Neuron (in vitro differentiated cells): ENCODE measurements around the gene TOB1.
"Not testable (repeated sequence)": the region's sequence is repeated elsewhere in the genome, so short reads cannot be mapped to it uniquely, and the experiment has no call there.

Source experiments
- H2AFZ ChIP-seq: one replicate; pipeline ENCODE4 v1.6.1; 2013; ENCODE audit warnings: low read depth, mild to moderate bottlenecking, inconsistent platforms, low read length, moderate library complexity
- H3K27me3 ChIP-seq: one replicate; pipeline ENCODE4 v1.6.1; 2013; ENCODE audit warnings: low read length; ENCODE audit not compliant: insufficient read depth
- H3K36me3 ChIP-seq: one replicate; pipeline ENCODE4 v1.6.1; 2013; ENCODE audit warnings: low read length; ENCODE audit not compliant: insufficient read depth
- H3K4me1 ChIP-seq: one replicate; pipeline ENCODE4 v1.6.1; 2013; ENCODE audit warnings: low read length; ENCODE audit not compliant: insufficient read depth
- H3K4me3 ChIP-seq: 2 replicates; pipeline ENCODE4 v1.5.1; 2013; ENCODE audit warnings: mild to moderate bottlenecking, low read length, moderate library complexity
- H3K9me3 ChIP-seq: one replicate; pipeline ENCODE4 v1.6.1; 2013; ENCODE audit warnings: low read length

TOB1 gene

DNA sequence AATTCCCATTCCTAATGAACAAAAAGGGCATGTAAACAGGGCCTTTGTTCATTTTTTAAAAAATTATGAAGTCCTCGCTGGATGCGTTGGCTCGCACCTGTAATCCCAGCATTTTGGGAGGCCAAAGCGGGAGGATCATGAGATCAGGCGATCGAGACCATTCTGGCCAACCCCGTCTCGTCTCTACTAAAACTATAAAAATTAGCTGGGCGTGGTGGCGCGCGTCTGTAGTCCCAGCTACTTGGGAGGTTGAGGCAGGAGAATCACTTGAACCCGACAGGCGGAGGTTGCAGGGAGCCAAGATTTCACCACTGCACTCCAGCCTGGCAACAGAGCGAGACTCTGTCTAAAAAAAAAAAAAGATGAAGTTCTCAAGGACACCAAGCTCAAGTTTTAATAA lies 6.4 kb downstream of the TOB1 start:
- not testable (repeated sequence) for H2AFZ ChIP-seq, H3K27me3 ChIP-seq, H3K9me3 ChIP-seq, H3K4me3 ChIP-seq
- Histone ChIP-seq H3K4me1 (peaks cover 17% of the 10 kb centered on the region), H3K36me3 (peaks cover 25% of the 10 kb centered on the region)

DNA sequence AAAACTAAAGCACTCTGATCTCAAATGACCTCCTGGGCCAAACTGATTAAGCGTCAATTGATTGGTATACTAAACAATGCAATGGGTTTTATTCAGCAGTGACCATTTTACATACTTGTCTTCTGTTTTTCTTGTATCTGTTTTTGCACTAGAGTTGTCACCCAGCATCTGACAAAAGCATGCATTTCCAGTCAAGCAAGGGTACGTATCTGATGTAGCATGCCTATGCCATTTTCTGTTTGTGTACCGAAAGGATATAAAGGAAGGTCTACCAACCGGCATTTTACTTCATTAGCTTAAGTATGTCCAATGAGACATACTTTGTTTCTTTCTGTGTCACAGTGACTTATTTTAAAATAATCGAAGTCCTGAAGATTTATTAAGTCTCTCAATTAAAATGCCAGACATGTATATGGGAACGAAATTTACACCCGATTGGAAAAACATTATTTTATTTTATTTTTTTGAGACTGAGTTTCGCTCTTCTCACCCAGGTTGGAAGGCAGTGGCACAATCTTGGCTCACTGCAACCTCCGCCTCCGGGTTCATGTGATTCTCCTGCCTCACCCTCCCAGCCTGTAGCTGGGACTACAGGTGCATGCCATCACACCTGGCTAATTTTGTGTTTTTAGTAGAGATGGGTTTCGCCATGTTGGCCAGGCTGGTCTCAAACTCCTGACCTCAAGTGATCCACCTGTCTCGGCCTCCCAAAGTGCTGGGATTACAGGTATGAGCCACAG lies 7.5 kb downstream of the TOB1 start:
- no peaks in the 10 kb centered on the region for H3K9me3 ChIP-seq
- H3K4me3 ChIP-seq = no peak overlapping the region
- H2AFZ ChIP-seq = no peak overlapping the region
- no peaks in the 10 kb centered on the region for H3K27me3 ChIP-seq
- peaks cover 11% of the 10 kb centered on the region for H3K4me1 ChIP-seq
- H3K36me3 ChIP-seq = peaks cover 23% of the 10 kb centered on the region

DNA sequence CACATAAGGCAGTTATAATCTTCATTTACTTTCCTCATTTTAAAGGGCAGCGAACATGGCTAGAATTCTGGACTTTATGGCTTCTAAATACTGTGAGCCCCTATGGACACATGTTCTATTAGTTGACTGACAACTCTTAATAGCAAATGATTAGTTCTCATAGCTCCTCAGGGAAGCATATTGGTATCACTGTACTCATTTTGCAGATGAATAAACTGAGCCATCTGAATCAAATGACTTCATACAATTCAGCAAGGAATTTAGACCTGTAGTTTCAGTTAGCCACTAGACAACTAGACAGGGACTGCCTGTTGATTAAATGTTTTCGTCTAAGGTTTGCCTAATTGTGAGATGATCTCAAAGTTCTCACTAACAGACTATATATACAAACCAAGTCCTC lies 9.7 kb downstream of the TOB1 start:
- peaks cover 2% of the 10 kb centered on the region for H3K36me3 ChIP-seq
- no peaks in the 10 kb centered on the region for H3K27me3 ChIP-seq
- H3K9me3 ChIP-seq = no peaks in the 10 kb centered on the region
- H3K4me1 ChIP-seq = peaks cover 4% of the 10 kb centered on the region
- no peak overlapping the region for H3K4me3 ChIP-seq
- H2AFZ ChIP-seq = no peak overlapping the region

DNA sequence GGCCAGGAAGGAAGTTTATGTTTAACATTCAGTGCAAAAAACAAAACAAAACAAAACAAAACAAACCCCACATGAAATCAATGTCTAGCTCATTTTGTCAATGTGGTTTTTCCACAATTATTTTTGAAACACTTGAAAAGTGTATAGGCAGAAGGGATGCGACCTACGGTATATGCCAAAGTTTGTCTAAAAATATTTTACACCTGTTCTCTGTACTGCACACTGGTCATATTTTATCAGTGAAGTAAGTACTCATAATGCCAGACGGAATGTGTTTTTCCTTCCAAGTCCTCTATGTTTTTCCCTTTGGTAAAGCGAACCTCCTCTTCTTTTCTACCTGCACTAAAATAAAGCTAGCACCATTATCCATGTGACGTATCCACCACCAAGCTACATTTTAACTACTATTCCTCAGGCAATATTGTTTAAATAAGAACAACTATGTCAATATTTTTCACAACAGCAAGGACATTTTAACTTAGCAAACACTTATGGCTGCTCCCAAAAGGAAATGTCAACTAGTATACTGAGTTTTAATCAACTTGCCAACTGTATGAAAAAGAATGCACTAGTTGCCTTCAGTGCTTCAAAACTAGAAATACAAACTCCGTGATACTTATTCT lies 10.3 kb downstream of the TOB1 start:
- Histone ChIP-seq H3K27me3 (no peaks in the 10 kb centered on the region), H3K9me3 (no peaks in the 10 kb centered on the region), H3K4me1 (peaks cover 4% of the 10 kb centered on the region), H2AFZ (no peak overlapping the region), H3K4me3 (no peak overlapping the region), H3K36me3 (no peaks in the 10 kb centered on the region)

DNA sequence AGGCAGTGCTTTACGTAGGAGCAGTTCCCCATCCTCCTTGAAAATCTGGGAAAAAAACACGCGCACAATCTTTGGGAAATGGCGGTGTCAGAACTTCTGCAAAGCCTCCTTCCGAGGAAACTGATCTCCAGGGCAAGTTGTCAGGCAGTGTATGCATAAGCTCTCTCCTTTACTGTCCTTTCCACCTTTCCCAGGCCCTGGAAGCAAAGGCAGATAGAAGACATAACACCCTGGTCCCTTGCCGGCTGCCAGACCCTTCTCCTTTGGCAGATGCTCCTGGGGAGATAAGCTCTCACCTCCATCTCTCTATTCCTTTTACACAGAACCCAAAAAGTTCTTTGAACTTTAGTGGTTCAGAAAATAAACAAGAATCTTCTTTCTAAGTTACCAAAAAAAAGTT lies 12.4 kb downstream of the TOB1 start:
- Histone ChIP-seq H3K9me3 (no peaks in the 10 kb centered on the region), H2AFZ (no peak overlapping the region), H3K4me1 (peaks cover 4% of the 10 kb centered on the region), H3K36me3 (no peaks in the 10 kb centered on the region), H3K27me3 (no peaks in the 10 kb centered on the region), H3K4me3 (no peak overlapping the region)

DNA sequence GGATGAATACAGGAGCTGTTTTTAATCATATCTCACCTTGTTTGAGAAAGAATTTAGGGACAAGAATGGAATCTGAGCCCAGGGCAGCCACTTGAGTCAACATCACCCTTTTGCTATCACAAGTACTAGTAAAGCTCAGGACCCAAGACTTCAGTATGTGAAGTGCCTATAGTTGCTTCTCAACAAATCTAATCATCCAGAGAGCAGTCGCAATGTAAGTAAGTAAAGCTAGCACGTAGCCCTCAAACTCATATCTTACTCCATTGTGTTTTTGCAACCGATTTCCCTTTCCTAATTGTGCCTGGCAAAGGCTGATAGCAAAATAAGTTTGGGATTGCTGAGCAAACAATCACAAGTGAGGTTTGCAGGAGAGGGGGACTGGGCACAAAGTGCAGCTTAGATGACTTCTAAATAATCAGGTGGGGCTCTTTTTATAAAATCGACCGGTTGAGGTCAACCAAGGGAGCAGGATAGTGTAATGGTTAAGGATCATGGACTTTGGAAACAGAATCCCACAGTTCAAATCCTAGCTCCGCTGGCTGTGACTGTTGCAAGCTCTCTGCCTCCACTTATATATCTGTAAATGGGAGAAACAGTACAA lies 13.0 kb downstream of the TOB1 start:
- no peaks in the 10 kb centered on the region for H3K36me3 ChIP-seq
- H3K4me3 ChIP-seq = no peak overlapping the region
- no peak overlapping the region for H2AFZ ChIP-seq
- peaks cover 4% of the 10 kb centered on the region for H3K4me1 ChIP-seq
- H3K27me3 ChIP-seq = no peaks in the 10 kb centered on the region
- no peaks in the 10 kb centered on the region for H3K9me3 ChIP-seq

DNA sequence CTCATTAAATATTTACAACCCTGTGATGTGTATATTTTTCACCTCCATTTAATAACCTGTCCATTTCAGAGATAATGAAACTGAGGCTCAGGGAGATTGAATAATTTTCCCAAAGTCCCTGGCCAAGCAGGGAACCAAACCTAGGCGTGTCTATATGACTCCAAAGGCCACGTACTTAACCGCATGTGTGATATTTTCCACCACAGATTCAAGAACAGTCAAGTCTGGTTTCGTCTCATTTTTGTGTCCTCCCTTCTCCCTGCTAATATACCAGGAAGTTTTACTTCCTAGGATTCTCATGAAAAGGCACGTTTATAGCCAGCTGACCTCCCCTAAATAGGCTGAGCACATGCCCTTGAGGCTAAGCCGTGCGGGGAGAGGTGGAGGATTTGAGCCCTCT lies 15.5 kb downstream of the TOB1 start:
- Histone ChIP-seq H2AFZ (no peak overlapping the region), H3K27me3 (no peaks in the 10 kb centered on the region), H3K9me3 (no peaks in the 10 kb centered on the region), H3K36me3 (no peaks in the 10 kb centered on the region), H3K4me1 (peaks cover 4% of the 10 kb centered on the region), H3K4me3 (no peak overlapping the region)

DNA sequence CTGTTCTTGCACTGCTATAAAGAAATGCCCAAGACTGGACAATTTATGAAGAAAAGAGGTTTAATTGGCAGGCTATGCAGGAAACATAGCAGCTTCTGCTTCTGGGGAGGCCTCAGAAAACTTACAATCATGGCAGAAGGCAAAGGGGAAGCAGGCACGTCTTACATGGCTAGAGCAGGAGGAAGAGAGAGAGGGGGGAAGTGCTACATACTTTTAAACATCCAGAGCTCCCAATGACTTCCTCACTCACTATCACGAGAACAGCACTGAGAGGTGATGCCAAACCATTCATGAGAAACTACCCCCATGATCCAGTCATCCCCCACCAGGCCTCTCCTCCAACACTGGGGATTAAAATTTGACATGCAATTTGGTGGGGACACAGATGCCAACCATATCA lies 17.4 kb downstream of the TOB1 start:
- no peak overlapping the region for H3K4me3 ChIP-seq
- H3K9me3 ChIP-seq = no peaks in the 10 kb centered on the region
- H3K4me1 ChIP-seq = peaks cover 4% of the 10 kb centered on the region
- no peak overlapping the region for H2AFZ ChIP-seq
- no peaks in the 10 kb centered on the region for H3K27me3 ChIP-seq
- H3K36me3 ChIP-seq = no peaks in the 10 kb centered on the region

DNA sequence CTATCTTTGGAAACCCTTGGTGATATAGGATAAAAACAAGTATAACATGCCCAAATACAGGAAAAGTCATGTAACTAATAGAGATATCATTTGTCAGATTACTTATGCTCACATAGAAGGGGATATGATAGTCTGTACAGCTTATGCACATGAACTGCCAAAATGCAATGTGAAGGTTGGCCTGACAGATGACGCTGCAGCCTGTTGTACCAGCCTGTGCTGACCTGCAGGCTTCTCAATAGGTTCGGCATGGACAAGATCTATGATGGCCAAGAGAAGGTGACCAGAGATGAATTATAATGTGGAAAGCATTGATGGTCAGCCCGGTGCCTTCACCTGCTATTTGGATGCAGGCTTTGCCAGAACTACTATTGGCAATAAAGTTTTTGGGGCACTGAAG lies 18.1 kb downstream of the TOB1 start:
- Histone ChIP-seq H2AFZ (no peak overlapping the region), H3K36me3 (no peaks in the 10 kb centered on the region), H3K4me1 (peaks cover 4% of the 10 kb centered on the region), H3K4me3 (no peak overlapping the region), H3K9me3 (no peaks in the 10 kb centered on the region), H3K27me3 (no peaks in the 10 kb centered on the region)

DNA sequence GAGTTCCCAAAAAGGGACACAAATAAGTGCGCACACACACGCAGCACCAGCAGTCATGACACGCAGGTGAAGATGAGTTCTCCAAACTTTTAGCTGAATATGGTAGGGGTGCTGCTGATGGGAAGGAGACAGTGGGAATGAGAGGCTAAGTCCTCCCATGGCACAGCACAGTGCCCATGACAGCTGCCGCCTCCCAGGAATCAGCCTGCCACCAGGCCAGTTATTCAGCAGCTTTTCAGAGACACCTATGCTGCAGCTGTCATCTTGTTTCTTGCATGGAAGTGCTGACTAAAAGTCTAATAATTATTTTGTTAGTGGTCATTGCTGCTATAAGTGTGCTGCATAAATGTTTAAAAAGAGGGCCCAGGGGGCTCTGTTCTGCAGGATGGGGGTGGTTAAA lies 18.6 kb downstream of the TOB1 start:
- H3K4me1 ChIP-seq = peaks cover 4% of the 10 kb centered on the region
- H3K9me3 ChIP-seq = no peaks in the 10 kb centered on the region
- H3K36me3 ChIP-seq = no peaks in the 10 kb centered on the region
- no peak overlapping the region for H2AFZ ChIP-seq
- no peaks in the 10 kb centered on the region for H3K27me3 ChIP-seq
- no peak overlapping the region for H3K4me3 ChIP-seq

DNA sequence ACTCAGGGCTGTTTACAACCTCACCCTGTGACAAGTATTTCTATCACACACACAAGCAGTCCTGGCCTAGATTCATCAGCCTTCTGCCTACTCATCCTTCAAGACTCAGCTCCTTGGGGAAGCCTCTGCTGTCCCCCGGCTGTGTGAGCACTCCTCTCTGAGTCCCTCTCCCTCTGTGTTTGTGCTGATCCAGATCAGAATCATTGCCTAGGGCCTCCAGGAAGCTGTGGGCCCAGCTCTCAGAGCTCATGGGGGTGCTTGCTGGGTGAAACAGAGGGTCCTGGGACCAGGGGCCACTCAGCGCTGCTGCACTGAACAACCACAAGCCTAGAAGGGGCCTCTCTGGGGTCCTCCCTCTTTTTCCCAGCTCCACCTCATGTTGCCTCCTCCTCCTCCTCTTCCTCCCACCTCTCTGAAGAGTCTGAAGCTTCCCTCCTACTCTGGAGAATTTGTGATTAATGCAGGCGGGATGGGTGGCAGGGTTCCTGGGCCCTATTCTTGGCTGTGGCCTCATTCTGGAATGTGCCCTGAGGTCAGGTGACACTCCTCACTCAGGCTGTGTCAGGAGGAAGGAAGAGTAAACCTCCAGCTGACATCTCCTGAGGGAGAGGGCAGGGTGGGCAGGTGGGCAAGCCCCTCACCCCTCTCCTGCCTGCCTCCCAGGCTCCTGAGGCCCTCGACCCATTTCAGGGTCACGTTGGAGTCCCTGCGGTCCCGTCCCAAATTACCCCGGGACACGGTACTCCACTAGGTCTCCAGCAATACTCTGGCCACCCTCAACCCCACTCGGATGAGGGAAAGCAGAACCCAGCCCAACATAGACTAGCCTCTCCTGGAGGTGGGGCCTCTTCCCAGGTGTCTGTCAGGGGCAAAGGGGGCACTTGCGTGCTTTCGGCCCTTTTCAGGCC lies 20.7 kb downstream of the TOB1 start:
- H3K36me3 ChIP-seq = no peaks in the 10 kb centered on the region
- H3K4me3 ChIP-seq = no peak overlapping the region
- H3K9me3 ChIP-seq = no peaks in the 10 kb centered on the region
- no peaks in the 10 kb centered on the region for H3K4me1 ChIP-seq
- no peaks in the 10 kb centered on the region for H3K27me3 ChIP-seq
- no peak overlapping the region for H2AFZ ChIP-seq

DNA sequence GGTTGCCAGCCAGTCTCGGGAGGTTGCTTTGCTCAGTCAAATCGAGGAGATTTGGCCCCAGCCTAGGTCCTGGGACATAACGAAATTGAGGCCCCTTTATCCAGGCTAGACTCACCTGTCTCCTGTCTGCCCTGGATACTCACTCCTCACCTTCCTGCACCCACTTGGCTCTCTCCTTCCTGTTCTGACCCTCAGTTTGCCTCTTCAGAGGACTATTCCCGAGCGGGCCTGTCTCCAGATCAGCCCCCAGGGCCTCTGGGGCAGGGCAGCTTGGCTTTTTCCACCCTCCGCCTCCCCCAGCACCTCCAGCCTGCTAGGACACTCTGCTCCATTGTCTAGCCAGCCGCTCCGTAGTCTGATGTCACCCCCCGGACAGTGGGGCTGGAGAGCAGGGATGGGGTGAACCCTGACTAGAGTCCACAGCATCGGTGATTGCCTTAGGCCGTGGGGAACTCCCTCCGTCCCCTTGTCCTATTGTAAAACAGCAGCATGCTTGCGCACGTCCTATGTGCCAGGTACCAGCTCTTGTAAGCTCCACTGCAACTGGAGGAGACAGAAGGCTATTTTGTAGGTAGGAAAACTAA lies 21.9 kb downstream of the TOB1 start:
- Histone ChIP-seq H3K9me3 (no peaks in the 10 kb centered on the region), H2AFZ (no peak overlapping the region), H3K4me1 (no peaks in the 10 kb centered on the region), H3K27me3 (peaks cover 3% of the 10 kb centered on the region), H3K4me3 (no peak overlapping the region), H3K36me3 (no peaks in the 10 kb centered on the region)
